Astrocyte (in vitro differentiated cells and primary cell): ENCODE data around the gene DOCK6.

Source experiments
- EZH2 ChIP-seq: IDR thresholded peaks from 2 replicates; pipeline ENCODE4 v1.6.1; 2012; ENCODE audit warnings: mild to moderate bottlenecking, low read length, inconsistent platforms; ENCODE audit not compliant: insufficient read depth
- TF ChIP-seq, protein P1 (sequence below): IDR thresholded peaks from 2 replicates; pipeline ENCODE4 v1.5.1; 2011; ENCODE audit warnings: low read depth, mild to moderate bottlenecking, inconsistent platforms, low read length, moderate library complexity; ENCODE audit not compliant: insufficient read depth

DNA sequence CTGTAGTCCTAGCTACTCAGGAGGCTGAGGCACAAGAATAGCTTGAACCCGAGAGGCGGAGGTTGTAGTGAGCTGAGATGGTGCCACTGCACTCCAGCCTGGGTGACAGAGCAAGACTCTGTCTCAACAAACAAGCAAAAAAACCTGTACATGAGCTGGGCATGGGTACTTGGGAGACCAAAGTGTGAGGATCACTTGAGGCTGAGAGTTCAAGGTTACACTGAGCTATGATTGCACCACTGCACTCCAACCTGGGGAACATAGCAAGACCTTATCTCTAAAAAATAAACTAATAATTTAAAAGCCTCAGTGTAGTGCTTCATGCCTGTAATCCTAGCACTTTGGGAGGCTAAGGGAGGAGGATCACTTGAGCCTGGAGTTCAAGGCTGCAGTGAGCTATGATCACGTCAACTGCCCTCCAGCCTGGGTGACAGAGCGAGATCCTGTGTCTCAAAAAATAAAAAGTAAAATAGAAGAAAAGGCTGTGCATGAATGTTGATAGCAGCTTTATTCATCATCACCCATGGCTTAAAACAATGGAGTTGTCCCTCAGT lies 12.3 kb upstream of the DOCK6 start:
- TF ChIP-seq, protein P1, sequence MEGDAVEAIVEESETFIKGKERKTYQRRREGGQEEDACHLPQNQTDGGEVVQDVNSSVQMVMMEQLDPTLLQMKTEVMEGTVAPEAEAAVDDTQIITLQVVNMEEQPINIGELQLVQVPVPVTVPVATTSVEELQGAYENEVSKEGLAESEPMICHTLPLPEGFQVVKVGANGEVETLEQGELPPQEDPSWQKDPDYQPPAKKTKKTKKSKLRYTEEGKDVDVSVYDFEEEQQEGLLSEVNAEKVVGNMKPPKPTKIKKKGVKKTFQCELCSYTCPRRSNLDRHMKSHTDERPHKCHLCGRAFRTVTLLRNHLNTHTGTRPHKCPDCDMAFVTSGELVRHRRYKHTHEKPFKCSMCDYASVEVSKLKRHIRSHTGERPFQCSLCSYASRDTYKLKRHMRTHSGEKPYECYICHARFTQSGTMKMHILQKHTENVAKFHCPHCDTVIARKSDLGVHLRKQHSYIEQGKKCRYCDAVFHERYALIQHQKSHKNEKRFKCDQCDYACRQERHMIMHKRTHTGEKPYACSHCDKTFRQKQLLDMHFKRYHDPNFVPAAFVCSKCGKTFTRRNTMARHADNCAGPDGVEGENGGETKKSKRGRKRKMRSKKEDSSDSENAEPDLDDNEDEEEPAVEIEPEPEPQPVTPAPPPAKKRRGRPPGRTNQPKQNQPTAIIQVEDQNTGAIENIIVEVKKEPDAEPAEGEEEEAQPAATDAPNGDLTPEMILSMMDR: no peak
- TF ChIP-seq EZH2: no peak
